Right forelimb (tissue), 1 donor: ENCODE measurements around the gene DHX58.

Source experiments
- DNase-seq: peaks from one replicate; pipeline ENCODE4 v3.0.0-alpha.2; 2018

The DHX58 gene

GRCh38 chr17:42051645-42052044 is 60.9 kb downstream of the DHX58 start:
- DNase-seq = no peak
